Stimulated activated CD8-positive, alpha-beta memory T cell treated with anti-CD3 and anti-CD28 coated beads, Interleukin-4, amount 100 ng/mL, for 4 hours (primary cell): ENCODE data around the gene FAM3C.

Experiments
- DNase-seq, 2 donors: peaks; one replicate each; pipeline ENCODE4 v3.0.0-alpha.2; 2020; ENCODE audit warnings: low read depth in 2 of 2, low spot score in 1 of 2

The FAM3C gene

DNA sequence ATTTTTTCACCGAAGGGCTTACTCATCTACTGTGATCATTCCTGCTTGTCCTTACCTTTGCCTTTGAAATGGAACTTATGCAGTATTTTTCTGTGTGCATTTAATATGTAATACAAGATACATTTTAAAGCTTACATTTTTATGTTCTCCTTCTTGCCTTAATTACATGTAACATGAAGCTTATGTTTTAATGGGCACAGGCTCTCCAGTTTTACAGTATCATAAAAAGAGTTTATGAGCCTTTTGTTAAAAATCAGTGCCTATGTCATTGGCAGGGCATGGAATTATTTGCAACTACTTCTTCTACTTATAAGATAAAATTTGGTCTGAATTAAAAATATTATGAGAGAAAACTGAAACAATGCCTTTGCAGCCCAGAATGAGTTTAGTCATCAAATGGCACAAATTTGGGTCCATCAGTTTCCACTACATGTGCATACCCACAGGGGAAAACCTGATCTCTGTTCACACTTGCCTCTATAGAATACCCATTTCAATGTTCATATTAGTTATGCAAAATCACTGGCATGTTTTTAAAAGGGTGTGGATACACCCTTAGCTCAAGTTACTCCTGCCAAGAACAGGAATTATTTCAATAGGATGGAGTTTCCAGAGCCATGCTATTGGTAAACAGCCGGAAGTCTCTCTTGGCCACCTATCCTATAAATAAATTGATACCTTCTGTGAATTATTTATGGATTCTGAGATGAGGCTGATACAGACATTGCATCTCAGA is 95.3 kb downstream of the FAM3C start:
- no peak for DNase-seq
